ENCODE data around the gene ATP5F1A. TPM values are rescaled to one million over a fixed set of nuclear protein-coding genes. Genes with fewer than 3 reads are reported as not detected.
"Not testable (repeated sequence)": the region's sequence is repeated elsewhere in the genome, so short reads cannot be mapped to it uniquely, and the experiment has no call there.

The ATP5F1A gene
- total RNA-seq, 1 donor from 2014 or later = 1,743 TPM

GRCh38 chr18:46099463-46099862, 1.4 kb upstream of the ATP5F1A start:
- H3K27ac ChIP-seq (replicated peaks) = no peak overlapping the region
- no peaks in the 10 kb centered on the region for H3K9me3 ChIP-seq (replicated peaks)
- peaks cover 54% of the 10 kb centered on the region for H3K4me1 ChIP-seq
- no peaks in the 10 kb centered on the region for H3K27me3 ChIP-seq (ENCODE audit: low read depth)
- peaks cover 14% of the 10 kb centered on the region for H3K36me3 ChIP-seq
- H3K4me3 ChIP-seq = no peak overlapping the region
- TF ChIP-seq CTCF (IDR thresholded peaks at IDR 0.05; ENCODE audit: borderline replicate concordance) = no peak
- intact Hi-C loops (cut with micrococcal nuclease) = no loop called here
- no peak for DNase-seq

GRCh38 chr18:46098616-46098933, 479 bp upstream of the ATP5F1A start:
- Histone ChIP-seq H3K9me3 (replicated peaks) (no peaks in the 10 kb centered on the region), H3K27ac (replicated peaks) (peak overlapping the region; percentile 99), H3K36me3 (peaks cover 23% of the 10 kb centered on the region), H3K4me1 (peaks cover 54% of the 10 kb centered on the region), H3K4me3 (peak overlapping the region; percentile 97), H3K27me3 (ENCODE audit: low read depth) (no peaks in the 10 kb centered on the region)
- DNase-seq = no peak
- intact Hi-C loops (cut with micrococcal nuclease) = no loop called here
- TF ChIP-seq CTCF (IDR thresholded peaks at IDR 0.05; ENCODE audit: borderline replicate concordance) = no peak

GRCh38 chr18:46097431-46097800, 680 bp downstream of the ATP5F1A start:
- Histone ChIP-seq H3K36me3 (peaks cover 34% of the 10 kb centered on the region), H3K9me3 (replicated peaks) (no peaks in the 10 kb centered on the region), H3K4me1 (peaks cover 66% of the 10 kb centered on the region), H3K27me3 (ENCODE audit: low read depth) (no peaks in the 10 kb centered on the region), H3K27ac (replicated peaks) (peak overlapping the region; percentile 99), H3K4me3 (peak overlapping the region; percentile 97)
- no peak for TF ChIP-seq CTCF (IDR thresholded peaks at IDR 0.05; ENCODE audit: borderline replicate concordance)
- no peak for DNase-seq
- intact Hi-C loops (cut with micrococcal nuclease) = no loop called here

- Histone ChIP-seq H3K36me3 (peaks cover 41% of the 10 kb centered on the region), H3K4me1 (peaks cover 72% of the 10 kb centered on the region), H3K4me3 (peak overlapping the region; percentile 97), H3K27ac (replicated peaks) (peak overlapping the region; percentile 99), H3K9me3 (replicated peaks) (no peaks in the 10 kb centered on the region), H3K27me3 (ENCODE audit: low read depth) (no peaks in the 10 kb centered on the region)
- DNase-seq = no peak
- no peak for TF ChIP-seq CTCF (IDR thresholded peaks at IDR 0.05; ENCODE audit: borderline replicate concordance)
- intact Hi-C loops (cut with micrococcal nuclease) = no loop called here
Observed at GRCh38 chr18:46096651-46097300, 1.3 kb downstream of the ATP5F1A start.

- no peaks in the 10 kb centered on the region for H3K27me3 ChIP-seq (ENCODE audit: low read depth)
- DNase-seq = no peak
- H3K4me1 ChIP-seq = peaks cover 85% of the 10 kb centered on the region
- intact Hi-C loops (cut with micrococcal nuclease) = no loop called here
- no peak for TF ChIP-seq CTCF (IDR thresholded peaks at IDR 0.05; ENCODE audit: borderline replicate concordance)
- H3K27ac ChIP-seq (replicated peaks) = peak overlapping the region; percentile 19
- H3K36me3 ChIP-seq = peaks cover 53% of the 10 kb centered on the region
- H3K4me3 ChIP-seq = peak overlapping the region; percentile 97
- no peaks in the 10 kb centered on the region for H3K9me3 ChIP-seq (replicated peaks)
Observed at GRCh38 chr18:46095532-46095931, 2.6 kb downstream of the ATP5F1A start.

- H3K9me3 ChIP-seq (replicated peaks); intact Hi-C loops (cut with micrococcal nuclease); H3K4me3 ChIP-seq; H3K27me3 ChIP-seq (ENCODE audit: low read depth); DNase-seq: not testable (repeated sequence)
- Histone ChIP-seq H3K36me3 (peaks cover 100% of the 10 kb centered on the region), H3K4me1 (peaks cover 80% of the 10 kb centered on the region), H3K27ac (replicated peaks) (peak overlapping the region; percentile 15)
Observed at GRCh38 chr18:46088501-46088900, 9.6 kb downstream of the ATP5F1A start.
